Fibroblast of upper back skin (primary cell): ENCODE results near the gene BEX2.
A peak's percentile ranks its signal among the peaks of the same experiment; 100 is the strongest.
"Not testable (repeated sequence)": the region's sequence is repeated elsewhere in the genome, so short reads cannot be mapped to it uniquely, and the experiment has no call there.

ENCODE experiments used
- DNase-seq: peaks from one replicate; pipeline ENCODE4 v3.0.0-alpha.2; 2013

BEX2 gene

DNA sequence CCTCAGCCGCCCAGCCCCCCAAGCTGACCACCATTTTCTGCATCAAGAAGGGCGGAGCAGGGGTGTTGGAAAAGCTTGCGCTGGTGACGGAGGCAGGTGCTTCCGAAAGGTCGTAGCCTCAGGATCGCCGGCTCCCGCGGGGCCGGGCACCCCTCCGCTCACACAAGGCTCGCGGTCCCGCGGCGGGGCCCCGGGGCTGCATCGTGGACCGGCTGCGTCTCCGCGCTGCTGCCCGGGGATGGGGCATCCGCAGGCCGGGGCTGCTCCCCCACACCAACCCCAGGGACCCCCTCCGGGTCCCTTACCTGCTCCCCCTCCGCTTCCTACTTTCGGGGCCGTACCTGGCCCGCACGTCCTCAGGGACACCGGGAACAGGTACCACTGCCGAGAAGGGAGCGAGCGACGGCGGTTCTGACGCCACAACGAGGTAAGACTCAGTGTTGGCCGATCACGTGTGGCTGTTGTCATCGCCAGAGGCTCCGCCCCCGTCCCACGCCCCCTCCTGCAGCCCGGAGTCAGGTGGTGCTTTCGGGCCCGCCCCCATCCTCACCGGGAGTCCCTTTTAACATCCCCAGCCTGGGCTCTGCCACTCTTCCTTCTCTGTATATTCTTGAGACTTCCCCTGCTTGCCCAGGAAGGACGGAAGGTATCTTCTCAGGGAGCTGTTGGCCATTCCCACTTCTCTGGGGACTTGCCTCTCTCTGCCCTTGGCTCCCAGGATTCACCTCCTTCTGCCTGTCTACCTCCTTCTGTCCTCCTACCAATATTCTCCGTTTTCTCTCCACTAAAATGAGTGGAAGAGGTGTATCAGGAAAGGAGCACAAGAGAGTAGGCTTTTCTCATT is at the start of gene BEX2:
Gene BEX2, minus strand, starts transcription at position 436 of the 844 bp plus-strand sequence. CDS start 1,014 bp downstream, outside the sequence.
- peak; percentile 10 for DNase-seq

DNA sequence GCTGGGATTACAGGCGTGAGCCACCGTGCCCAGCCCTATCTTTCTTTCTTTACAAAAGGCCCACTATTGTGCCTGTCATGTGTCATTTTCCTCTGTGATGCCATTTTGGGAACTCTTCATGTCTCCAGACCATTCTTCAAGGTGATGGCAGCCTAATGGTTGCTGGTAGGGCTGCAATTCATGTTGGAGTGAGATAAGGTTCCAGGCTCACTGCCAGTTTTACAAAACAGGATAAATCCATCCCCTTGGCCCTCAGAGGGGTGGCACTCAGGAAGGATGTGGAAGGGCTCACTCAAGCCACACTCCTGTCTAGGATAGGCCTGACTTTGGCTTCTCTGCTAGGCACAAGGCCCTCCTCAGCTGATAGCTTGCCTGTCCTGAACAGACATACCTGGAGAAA is 49.3 kb upstream of the BEX2 start:
- DNase-seq = no peak

DNA sequence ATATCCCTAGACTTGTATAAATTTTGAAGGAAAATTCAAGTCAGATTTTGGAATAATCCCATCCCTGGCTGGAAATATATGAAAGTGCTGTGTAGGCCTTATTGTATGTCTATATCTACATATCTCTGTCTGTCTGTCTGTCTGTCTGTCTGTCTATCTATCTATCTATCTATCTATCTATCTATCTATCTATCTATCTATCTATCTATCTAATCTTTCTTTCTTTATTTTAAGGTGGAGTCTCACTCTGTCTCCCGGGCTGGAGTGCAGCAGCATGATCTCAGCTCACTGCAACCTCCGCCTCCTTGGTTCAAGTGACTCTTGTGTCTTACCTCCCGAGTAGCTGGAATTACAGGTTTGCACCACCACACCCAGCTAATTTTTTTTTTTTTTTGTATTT is 48.8 kb upstream of the BEX2 start:
- DNase-seq = not testable (repeated sequence)

DNA sequence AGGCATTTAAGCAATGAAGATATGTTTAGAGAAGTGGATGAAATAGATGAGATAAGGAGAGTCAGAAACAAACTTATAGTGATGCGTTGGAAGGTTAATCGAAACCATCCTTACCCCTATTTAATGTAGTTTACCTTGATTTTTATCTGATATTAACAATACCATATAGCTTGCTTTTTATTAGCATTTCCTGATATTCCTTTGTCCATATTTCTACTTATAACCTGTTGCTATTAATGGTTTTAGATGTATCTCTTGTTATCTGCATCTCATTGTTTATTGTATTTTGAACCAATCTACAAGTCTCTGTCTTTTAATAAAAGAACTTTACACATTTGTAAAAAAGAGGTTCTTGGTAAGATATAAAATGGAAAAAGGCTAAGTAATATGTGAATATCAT is 47.1 kb upstream of the BEX2 start:
- DNase-seq = no peak

DNA sequence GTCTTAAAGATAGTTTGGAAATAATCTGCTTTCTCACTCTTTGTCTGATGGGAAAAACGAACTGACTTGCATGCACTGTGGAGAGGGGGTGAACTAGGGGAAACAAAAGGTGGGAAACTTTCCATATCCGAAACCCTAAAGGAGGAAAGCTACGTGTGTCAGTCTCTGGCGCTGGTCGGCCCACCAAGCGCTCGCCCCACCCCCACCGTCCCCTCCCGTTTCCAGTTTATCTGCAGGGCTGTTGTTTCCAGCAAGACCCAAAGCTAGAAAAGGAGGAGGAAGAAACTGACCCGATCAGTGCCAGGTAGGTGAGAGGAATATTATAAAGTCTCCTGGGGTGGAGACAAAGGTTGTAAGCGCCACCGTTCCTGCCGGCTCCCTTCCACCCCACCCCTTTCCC is 46.1 kb upstream of the BEX2 start:
- no peak for DNase-seq

DNA sequence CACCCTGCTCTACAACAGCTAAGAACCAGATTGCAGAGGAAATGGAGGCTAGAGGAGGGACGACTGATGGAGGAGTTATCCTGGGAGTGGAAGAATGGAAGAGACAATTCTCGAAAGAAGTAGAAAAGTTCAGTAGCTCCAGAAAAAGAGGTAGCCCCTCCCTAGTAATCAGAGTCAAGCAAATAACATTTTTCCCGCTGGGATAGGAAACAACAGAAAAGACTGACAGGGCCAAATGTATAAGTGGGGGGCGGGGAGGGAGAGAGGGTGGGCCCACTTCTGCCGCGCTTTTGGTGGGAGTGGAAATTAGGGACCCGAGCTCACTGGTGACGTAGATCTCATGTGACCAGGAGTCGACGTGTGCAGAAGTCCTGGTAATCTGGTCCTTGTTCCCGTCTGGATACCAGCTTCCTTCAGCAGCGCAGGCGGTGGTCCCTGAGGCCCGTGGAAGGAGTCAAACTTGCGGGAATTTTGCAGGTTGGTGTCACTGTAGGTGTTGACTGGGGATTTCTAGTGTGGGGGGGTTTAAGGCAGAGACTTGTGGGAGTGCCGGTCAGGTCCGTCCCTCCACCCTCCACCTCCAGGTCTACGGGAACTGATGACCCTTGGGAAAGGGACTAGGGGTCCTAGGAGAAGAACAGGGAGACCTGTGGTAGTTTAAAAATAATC is 45.5 kb upstream of the BEX2 start, which contains the start of gene TCEAL9:
Gene TCEAL9, plus strand, starts transcription at position 377 of the 669 bp plus-strand sequence. CDS start 1,179 bp downstream, outside the sequence.
- DNase-seq = peak; percentile 79

DNA sequence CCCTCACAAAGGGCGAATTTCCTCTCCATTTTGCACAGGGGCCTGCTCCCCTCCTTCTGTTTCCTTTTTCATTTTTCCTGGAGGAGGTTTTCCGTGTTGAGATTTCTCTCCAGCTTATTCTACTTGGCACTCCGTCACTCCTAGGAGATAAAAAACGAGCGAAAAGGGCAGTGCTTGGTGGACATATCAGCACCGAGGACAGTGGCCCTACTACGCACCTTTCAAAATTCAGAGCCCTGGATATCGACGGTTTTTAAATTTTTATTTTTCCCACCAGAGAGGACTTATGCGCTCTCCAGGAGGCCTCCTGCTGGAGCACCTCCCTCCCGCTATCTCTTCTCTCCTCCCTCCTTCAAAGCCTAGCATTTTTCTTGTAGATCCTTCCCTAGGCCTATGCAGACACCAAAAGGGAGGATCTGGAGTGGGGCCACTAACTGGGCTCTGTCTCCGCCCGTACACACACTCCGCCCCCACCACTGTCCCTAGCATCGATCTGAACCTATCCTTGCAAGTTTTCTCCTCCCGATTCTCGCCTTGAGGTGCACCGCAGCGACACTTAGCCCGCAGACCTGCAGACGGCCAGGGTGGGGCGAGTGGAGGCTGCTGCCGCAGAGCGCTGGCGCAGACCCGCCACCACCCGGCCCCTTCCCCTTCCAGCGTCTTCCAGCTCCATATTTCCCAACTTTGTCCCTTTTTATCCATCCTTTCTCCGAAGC is 37.0 kb upstream of the BEX2 start:
- DNase-seq = no peak

DNA sequence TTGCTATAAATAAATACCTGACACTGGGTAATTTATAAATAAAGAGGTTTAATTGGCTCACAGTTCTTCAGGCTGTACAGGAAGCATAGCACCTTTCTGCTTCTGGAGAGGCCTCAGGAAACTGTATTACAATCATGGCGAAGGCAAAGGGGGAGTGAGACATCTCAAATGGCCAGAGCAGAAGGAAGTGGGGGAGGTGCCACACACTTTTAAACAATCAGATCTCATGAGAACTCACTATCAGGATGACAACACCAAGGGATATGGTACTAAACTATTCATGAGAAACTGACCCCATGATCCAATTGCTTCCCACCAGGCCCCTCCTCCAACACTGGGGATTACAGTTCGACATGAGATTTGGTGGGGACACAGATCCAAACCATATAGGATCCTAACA is 33.8 kb upstream of the BEX2 start:
- DNase-seq = no peak

DNA sequence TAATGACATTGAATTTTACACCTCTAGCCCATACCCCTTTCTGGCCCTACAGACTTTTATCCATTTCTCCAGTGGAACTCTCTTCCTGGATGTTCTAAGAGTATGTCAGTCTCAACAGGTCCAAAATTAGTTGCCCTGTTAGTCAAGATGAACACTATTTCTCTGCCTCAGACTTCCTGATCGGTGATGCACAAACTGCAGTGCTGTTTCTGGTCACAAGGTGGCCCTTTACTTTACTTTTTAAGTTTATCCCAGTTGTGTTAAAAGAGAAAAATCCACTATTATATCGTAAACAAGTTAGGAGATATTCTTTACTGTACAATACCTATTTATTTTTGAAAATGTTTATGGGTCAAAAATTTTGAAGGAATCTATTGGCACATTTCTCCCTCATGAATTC is 32.3 kb upstream of the BEX2 start:
- peak; percentile 43 for DNase-seq

DNA sequence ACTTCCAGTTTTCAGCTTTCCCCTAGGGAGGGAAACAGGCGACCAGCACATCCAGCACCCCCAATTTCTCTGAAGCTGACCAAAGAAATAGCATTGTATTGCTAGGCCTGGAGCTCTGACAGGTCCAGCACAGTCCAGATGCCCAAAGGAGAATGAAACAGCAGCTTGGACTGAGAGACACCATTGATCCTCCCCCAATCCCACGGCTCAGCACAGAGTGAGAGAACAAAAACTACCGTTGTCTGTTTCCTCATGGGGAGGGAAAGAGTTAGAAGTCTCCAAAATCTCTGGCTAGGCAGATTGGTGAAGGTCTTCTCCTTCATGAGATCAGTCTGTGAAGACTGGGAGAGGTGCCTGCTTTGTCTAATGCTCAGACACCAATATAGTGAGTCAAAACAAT is 27.9 kb upstream of the BEX2 start:
- no peak for DNase-seq

DNA sequence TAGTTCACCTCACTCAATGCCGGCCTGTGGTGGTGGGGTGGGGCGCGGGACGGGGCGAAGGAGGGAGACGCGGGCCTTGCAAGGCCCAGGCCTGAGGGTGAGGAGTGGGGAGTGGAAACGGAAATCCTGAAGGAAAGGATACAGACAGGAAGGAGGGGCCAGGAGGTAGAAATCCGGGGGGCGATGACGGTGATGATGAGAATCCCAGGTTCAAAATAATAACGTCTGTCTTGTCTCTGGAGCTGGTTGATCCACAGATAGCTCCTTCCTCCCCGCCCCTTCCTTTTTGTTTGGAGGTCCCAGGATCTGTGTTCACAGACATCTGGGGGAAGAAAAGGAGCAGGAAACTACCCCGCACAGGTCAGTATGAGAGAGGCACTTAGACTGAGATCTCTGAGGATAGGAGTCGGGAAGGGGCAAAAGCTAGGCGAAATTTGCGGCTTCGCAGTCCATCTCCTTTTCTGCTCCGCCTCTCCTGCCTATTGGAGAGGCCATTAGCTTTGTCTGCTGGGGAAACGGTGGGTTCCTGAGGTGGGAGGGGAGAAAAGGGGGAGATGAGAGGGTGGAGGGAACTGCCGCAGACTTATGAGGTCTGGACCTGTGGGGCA is 20.0 kb upstream of the BEX2 start:
- DNase-seq = peak; percentile 14

DNA sequence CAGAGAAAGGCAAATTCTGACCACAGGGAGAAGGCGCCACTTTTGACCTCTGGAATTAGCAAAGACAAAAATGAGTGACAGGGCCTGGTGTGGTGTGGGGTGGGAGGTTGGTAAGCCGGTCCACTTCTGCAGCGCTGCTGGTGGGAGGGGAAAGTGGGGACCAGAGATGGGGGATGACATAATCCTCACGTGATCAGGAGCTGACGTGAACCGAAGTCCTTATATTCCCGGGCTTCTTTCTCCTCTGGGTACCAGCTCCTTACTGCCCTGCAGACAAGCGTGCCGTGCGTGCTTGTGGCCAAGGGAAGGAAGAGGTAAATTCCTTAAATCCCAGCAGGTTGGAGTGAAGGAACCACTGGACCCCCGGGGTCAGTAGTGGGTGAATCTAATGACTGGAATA is 19.2 kb upstream of the BEX2 start, which contains the start of gene TCEAL7:
Gene TCEAL7, plus strand, starts transcription at position 249 of the 400 bp plus-strand sequence. CDS start 1,165 bp downstream, outside the sequence.
- peak; percentile 44 for DNase-seq

DNA sequence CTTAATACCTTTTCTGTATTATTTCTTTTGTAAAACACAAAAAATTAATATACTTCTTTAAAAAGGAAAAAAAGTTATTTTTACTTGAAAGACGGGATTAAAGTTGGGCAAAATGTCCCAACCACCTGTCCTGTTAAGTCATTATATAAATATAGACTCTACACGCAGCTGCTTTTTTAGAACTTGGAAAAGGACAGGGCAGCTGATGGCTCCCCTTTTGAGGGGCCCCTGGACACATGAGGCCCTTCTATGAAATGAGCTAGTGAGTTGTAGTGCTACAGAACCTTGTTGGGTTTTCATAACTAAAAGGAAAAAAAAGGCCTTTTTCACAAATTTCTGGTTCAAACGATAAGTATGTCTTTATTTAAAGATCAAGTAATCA is 600 bp upstream of the BEX2 start:
- DNase-seq = no peak

DNA sequence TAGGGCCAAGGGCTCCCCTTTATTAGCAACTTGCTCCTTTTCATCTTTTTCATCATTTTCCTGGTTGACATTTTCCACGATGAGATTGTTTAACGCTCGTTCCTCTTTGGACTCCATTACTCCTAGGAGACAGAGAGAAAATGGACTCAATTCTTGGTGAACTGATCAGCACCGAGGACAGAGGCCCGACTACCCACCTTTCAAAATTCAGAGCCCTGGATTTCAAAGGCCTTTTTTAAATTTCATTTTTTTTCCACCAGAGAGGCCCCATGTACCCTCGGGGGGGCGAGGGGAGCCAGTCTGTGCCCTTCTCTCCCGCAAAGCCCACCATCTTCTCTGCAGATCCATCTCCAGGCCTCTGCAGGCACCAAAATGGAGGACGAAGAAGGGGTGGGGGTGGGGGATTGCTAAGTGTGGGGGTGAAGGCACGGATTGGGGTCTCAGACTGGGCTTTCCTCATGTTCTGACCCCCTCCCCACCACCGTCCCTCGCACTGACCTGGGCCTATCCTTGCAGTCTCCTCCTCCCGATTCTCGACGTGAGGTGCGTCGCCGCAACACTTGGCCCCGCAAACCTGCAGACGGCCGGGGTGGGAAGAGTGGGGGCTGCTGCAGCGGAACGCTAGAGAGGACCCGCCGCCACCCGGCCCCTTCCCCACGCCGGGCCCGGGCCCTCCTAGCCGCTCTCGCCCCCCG is 783 bp downstream of the BEX2 start:
- DNase-seq = no peak

DNA sequence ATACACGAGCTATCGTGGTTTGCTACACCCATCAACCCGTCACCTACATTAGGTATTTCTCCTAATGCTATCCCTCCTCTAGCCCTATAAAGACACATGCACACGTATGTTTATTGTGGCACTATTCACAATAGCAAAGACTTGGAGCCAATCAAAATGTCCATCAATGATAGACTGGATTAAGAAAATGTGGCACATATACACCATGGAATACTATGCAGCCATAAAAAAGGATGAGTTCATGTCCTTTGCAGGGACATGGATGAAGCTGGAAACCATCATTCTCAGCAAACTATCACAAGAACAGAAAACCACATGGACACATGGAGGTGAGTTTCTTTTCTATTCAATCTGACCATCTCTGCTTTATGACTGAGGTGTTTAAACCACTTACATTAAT is 5.1 kb downstream of the BEX2 start:
- not testable (repeated sequence) for DNase-seq

DNA sequence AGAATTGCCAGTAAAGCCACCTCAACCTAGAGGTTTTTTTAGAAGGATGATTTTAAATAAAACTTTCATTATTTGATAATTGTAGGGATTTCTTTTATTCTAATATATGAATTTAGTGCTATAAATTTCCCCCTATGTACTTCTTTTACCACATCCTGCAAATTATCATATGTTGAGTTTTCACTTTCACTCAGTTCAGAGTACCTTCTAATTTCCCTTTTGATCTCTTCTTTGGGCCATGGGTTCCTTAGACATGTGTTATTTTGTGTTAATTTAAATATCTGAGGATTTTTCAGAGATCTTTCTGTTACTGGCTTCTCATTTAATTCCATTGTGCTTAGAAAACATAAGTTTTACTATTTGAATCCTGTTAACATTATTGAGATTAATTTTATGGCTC is 6.1 kb downstream of the BEX2 start:
- no peak for DNase-seq

DNA sequence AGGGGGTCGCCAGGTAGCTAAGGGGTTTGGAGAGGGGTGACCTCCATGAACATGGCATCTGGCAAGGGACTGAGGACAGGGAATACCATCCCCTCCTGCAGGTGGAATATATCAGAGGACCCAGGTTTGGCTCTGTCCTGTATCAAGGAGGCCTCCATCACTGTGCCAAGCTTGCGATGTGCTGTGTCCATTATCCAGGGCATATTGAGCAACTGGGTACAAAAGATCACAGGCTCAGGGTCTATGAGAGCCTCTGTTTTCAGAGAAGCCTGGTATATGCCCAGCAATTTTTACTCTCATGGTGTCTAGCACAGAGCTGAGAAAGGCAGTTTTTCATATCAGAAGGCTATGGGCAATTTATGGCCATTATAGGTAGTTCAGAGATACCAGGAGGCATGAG is 17.7 kb downstream of the BEX2 start:
- DNase-seq = no peak

DNA sequence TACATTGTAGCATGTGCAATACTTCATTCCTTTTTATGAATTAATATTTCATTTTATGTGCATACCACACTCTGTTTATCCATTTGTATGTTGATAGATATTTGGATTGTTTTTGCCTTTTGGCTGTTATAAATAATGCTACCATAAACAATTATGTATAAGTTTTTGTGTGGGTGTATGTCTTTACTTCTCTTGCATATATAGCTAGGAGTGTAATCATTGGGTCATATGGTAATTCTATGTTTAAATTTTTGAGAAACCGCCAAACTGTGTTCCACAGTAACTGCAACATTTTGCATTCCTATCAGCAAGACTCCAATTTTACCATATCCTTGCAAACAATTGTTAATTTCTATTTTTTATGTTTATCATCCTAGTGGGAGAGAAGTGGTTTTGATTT is 31.2 kb downstream of the BEX2 start:
- no peak for DNase-seq

DNA sequence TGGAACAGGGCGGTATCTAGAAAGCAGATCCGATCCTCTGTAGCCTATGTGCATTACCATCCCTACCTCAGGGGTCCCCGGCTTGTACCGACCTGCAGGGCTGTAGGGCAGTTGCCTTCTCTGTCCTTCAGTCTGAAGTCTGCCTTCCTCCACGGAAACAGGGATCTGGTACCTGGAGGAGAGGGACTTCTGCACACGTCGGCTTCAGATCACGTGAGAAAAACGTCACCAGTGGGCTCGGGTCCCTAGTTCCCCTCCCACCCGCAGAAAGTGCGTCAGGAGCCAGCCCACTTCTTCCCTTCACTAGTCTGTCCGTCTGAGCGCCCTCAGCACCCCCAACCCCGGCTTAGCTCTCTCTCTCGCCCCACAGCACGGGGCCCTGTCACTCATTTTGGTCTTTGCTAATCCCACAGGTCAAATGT is 34.2 kb downstream of the BEX2 start, which contains the start of gene TCEAL5:
Gene TCEAL5, minus strand, starts transcription at position 170 of the 422 bp plus-strand sequence. CDS start 2,187 bp downstream, outside the sequence.
- DNase-seq = no peak

DNA sequence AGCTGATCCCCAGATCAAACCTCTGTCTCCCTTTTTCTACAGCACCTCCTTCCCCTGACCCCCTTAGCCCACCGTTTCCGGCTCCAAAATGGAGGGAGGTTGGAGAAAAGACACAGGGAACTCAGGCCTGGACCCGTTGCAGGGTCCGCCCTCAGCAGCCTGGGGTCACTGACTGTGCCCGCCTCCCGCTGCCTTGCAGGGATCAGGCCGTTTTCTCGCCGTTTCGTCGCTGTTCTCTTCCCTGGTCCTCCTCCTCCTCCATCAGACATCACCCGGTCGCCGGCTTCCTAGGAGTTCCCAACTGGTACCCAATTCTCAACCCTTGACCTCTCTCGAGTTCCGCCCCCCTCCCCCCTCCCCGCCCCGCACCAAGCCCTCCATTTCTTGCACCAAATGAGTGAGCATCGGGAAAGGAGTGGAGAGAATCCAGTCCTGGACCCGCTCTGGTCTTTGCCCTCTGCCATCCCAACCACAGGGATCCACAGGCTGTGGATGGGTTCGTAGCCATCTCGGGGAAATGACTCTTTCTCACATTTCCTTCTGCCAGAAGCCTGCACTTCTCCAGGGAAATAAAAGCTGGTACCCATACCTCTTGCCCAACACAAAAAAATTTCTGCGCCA is 34.7 kb downstream of the BEX2 start:
- no peak for DNase-seq

DNA sequence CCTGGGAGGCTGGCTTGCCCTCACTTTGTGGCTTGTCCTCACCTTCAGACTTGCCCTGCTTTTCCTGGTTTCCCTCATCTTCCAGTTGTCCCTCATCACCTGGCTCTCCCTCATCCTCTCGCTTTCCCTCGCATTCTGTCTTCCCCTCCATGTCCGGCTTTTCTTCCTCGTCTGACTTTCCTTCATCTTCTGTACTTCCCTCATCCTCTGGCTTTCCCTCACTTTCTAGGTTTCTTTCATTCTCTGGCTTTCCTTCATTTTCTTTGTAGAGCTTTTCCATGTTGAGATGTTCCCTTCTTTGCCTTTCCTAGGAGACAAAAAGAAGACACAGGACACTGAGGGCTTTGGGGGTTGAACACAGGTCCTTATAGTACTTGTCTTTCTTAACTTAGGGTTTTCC is 36.5 kb downstream of the BEX2 start:
- no peak for DNase-seq
